Activated CD4-positive, alpha-beta T cell treated with anti-CD3 and anti-CD28 coated beads, Interleukin-2, amount 10 ng/mL, durations not matched to agents 24 days and 14 days (primary cell): ENCODE measurements around the gene SGCG. TPM values are rescaled to one million over a fixed set of nuclear protein-coding genes. Genes with fewer than 3 reads are reported as not detected.
"Not testable (repeated sequence)": the region's sequence is repeated elsewhere in the genome, so short reads cannot be mapped to it uniquely, and the experiment has no call there.

ENCODE experiments used
- DNase-seq: peaks from one replicate; pipeline ENCODE4 v3.0.0; 2022
- H3K27ac Mint-ChIP-seq: one replicate; pipeline ENCODE4 v1.8.0; 2022; ENCODE audit warnings: mild to moderate bottlenecking, mixed read lengths
- H3K27me3 Mint-ChIP-seq: one replicate; pipeline ENCODE4 v1.8.0; 2022; ENCODE audit warnings: mixed read lengths
- H3K36me3 Mint-ChIP-seq: one replicate; pipeline ENCODE4 v1.8.0; 2022; ENCODE audit warnings: low read depth, mild to moderate bottlenecking, mixed read lengths
- H3K4me1 Mint-ChIP-seq: one replicate; pipeline ENCODE4 v1.8.0; 2021; ENCODE audit warnings: mixed read lengths
- H3K4me3 Mint-ChIP-seq: one replicate; pipeline ENCODE4 v1.8.0; 2022; ENCODE audit warnings: mild to moderate bottlenecking, moderate library complexity, mixed read lengths
- H3K9me3 Mint-ChIP-seq: one replicate; pipeline ENCODE4 v1.8.0; 2021; ENCODE audit warnings: mixed read lengths
- intact Hi-C: fragments of 100-400 bp; cut with micrococcal nuclease; formaldehyde crosslinking; loops from one replicate; pipeline ENCODE4 v1.15.1; 2023
- total RNA-seq: library from RNA; stranded (reverse); gene quantifications from 2 replicates; pipeline ENCODE4 v1.2.3, GENCODE V29; 2022

Gene SGCG
- total RNA-seq, 1 donor from 2014 or later: not detected

- H3K27me3 Mint-ChIP-seq: peaks cover 3% of the 10 kb centered on the region
- no peaks in the 10 kb centered on the region for H3K36me3 Mint-ChIP-seq
- DNase-seq: no peak
- no peak overlapping the region for H3K4me3 Mint-ChIP-seq
- intact Hi-C loops: no loop called here
- H3K27ac Mint-ChIP-seq: no peak overlapping the region
- H3K4me1 Mint-ChIP-seq: no peaks in the 10 kb centered on the region
- no peaks in the 10 kb centered on the region for H3K9me3 Mint-ChIP-seq
These were observed 86.8 kb downstream of the SGCG start for GRCh38 chr13:23267571-23267970.

DNA sequence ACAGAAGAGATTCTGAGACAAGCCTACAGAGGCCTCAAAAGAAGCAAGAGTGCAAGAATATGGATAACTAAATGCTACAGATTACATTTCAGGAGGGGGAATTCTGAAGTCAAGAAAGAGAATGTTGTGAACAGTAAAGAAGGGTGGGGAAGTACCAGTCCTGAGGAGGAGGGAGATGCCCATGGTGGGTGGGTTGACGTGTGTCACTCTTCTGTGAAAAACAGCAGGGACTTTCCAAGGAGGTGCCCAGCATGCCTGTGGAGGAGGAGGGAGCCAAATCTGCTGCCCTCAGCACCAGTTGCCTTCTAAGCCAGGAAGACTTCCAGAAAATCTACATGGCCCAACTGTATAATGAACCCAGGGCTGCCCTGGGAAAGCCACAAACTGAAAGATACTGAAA, 87.7 kb downstream of the SGCG start:
- no peaks in the 10 kb centered on the region for H3K4me1 Mint-ChIP-seq
- DNase-seq: no peak
- H3K27ac Mint-ChIP-seq: no peak overlapping the region
- no peaks in the 10 kb centered on the region for H3K36me3 Mint-ChIP-seq
- no peaks in the 10 kb centered on the region for H3K9me3 Mint-ChIP-seq
- intact Hi-C loops: no loop called here
- no peak overlapping the region for H3K4me3 Mint-ChIP-seq
- peaks cover 6% of the 10 kb centered on the region for H3K27me3 Mint-ChIP-seq

DNA sequence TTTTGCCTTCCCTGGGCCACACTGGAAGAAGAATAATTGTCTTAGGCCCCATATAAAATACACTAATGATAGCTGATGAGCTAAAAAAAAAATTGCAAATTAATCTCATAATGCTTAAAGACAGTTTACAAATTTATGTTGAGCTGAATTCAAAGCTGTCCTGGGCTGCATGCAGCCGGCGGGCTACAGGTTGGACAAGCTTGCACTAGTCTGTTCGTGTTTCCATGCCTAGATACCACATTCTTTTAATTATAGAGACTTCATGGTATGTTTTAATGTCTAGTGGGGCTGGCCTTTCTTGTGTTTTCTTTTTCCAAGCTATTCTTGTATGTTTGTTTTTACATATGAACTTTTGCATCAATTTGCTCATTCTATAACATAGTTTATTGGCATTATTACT, 90.6 kb downstream of the SGCG start:
- no peaks in the 10 kb centered on the region for H3K4me1 Mint-ChIP-seq
- intact Hi-C loops: no loop called here

DNA sequence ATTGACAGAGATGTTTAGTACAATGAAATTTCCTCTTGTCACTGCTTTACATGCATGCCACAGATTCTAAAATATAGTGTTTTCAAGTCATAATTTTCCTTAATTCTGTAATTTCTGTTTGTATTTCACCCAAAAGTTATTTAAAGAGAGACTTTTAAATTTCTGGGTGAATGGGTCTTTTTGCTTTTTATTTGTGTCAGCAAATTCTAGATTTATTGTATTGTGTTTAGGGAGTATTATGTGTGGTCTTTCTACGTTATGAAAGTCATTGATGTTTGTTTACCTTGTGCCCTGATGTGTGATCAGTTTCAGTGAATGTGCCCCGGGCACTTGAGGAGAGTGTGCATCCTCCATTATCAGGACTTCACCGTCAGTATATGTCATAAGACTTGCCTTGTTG, 92.7 kb downstream of the SGCG start:
- no peak for DNase-seq
- H3K27me3 Mint-ChIP-seq: peaks cover 3% of the 10 kb centered on the region
- intact Hi-C loops: no loop called here
- H3K4me3 Mint-ChIP-seq: no peak overlapping the region
- H3K9me3 Mint-ChIP-seq: no peaks in the 10 kb centered on the region
- H3K4me1 Mint-ChIP-seq: no peaks in the 10 kb centered on the region
- no peaks in the 10 kb centered on the region for H3K36me3 Mint-ChIP-seq
- H3K27ac Mint-ChIP-seq: no peak overlapping the region

More for the DNA sequence above, 90.6 kb downstream of the SGCG start:
- DNase-seq: no peak
- no peak overlapping the region for H3K4me3 Mint-ChIP-seq
- H3K36me3 Mint-ChIP-seq: no peaks in the 10 kb centered on the region
- no peak overlapping the region for H3K27ac Mint-ChIP-seq
- H3K27me3 Mint-ChIP-seq: peaks cover 3% of the 10 kb centered on the region
- H3K9me3 Mint-ChIP-seq: no peaks in the 10 kb centered on the region

DNA sequence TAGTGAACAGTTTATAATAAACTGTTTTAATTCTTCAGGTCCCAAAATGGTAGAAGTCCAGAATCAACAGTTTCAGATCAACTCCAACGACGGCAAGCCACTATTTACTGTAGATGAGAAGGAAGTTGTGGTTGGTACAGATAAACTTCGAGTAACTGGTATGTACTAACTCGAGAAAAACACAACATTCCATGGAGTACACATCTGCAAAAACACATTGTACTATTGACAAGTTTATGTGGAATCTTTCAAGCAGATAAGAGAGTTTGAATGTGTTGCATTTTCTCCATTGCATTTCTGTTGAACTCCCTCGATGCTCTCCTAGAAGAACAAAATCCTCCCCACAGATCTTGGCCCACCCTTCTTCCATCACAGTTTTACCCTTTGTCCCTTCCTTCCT, 98.5 kb downstream of the SGCG start:
- no peak for DNase-seq
- no peaks in the 10 kb centered on the region for H3K36me3 Mint-ChIP-seq
- no peak overlapping the region for H3K4me3 Mint-ChIP-seq
- no peak overlapping the region for H3K27ac Mint-ChIP-seq
- no peaks in the 10 kb centered on the region for H3K4me1 Mint-ChIP-seq
- H3K9me3 Mint-ChIP-seq: no peaks in the 10 kb centered on the region
- H3K27me3 Mint-ChIP-seq: peaks cover 4% of the 10 kb centered on the region
- intact Hi-C loops: no loop called here

GRCh38 chr13:23288564-23288963, 107.8 kb downstream of the SGCG start:
- H3K27me3 Mint-ChIP-seq: peaks cover 11% of the 10 kb centered on the region
- DNase-seq: no peak
- H3K27ac Mint-ChIP-seq: no peak overlapping the region
- H3K4me3 Mint-ChIP-seq: no peak overlapping the region
- no peaks in the 10 kb centered on the region for H3K9me3 Mint-ChIP-seq
- H3K36me3 Mint-ChIP-seq: no peaks in the 10 kb centered on the region
- H3K4me1 Mint-ChIP-seq: no peaks in the 10 kb centered on the region
- intact Hi-C loops: no loop called here

DNA sequence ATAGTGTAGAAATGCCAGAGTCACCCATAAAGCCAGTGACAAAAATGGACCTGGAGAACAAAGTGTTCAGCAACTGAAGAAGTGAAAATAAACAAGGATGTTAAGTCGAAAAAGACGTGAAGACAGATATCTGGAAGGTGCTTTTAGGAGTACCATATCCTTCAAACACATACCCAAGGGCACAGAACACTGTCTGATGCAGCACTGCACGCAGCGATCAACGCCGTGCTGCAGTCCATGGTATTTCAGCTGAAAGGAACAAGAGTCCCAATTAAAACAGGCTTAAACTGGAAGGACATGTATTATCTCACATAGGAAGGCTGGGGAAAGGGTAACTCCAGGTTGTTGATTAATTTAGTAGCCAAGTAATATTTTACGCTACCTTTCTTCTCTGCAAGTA, 108.2 kb downstream of the SGCG start:
- no peak overlapping the region for H3K27ac Mint-ChIP-seq
- intact Hi-C loops: no loop called here
- H3K4me1 Mint-ChIP-seq: no peaks in the 10 kb centered on the region
- no peaks in the 10 kb centered on the region for H3K9me3 Mint-ChIP-seq
- no peak overlapping the region for H3K4me3 Mint-ChIP-seq
- H3K27me3 Mint-ChIP-seq: peaks cover 11% of the 10 kb centered on the region
- DNase-seq: no peak
- no peaks in the 10 kb centered on the region for H3K36me3 Mint-ChIP-seq

DNA sequence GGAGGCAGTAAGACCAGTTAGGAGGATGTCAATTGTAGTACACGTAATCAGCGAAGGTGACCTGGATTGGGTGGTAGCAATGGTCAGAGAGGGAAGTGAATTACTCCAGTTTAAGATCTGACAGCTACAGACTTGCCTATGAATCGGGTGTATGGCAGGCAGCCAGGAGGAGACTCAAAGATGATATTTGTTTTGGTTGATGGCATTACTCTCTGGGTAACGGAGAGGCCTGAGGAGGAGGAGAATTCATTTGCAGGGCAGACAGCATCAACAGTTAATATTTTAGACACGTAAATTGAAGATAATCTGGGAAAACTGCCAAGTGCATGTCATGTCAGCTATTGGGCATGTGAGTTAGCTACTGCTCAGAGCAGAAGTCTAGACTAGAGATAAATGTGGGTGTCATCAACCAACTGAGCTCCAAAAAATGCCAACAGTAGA, 109.2 kb downstream of the SGCG start:
- H3K27ac Mint-ChIP-seq: no peak overlapping the region
- no peaks in the 10 kb centered on the region for H3K4me1 Mint-ChIP-seq
- peaks cover 11% of the 10 kb centered on the region for H3K27me3 Mint-ChIP-seq
- no peak for DNase-seq
- no peak overlapping the region for H3K4me3 Mint-ChIP-seq
- no peaks in the 10 kb centered on the region for H3K9me3 Mint-ChIP-seq
- intact Hi-C loops: no loop called here
- H3K36me3 Mint-ChIP-seq: no peaks in the 10 kb centered on the region

- Mint-ChIP-seq H3K4me3 (no peak overlapping the region), H3K36me3 (no peaks in the 10 kb centered on the region), H3K27me3 (peaks cover 11% of the 10 kb centered on the region), H3K27ac (no peak overlapping the region), H3K4me1 (no peaks in the 10 kb centered on the region), H3K9me3 (no peaks in the 10 kb centered on the region)
- DNase-seq: no peak
- intact Hi-C loops: no loop called here
These were observed 111.8 kb downstream of the SGCG start for GRCh38 chr13:23292586-23292985.

- H3K4me1 Mint-ChIP-seq, H3K27ac Mint-ChIP-seq, H3K4me3 Mint-ChIP-seq, intact Hi-C loops, DNase-seq, H3K36me3 Mint-ChIP-seq, H3K9me3 Mint-ChIP-seq: not testable (repeated sequence)
- peaks cover 16% of the 10 kb centered on the region for H3K27me3 Mint-ChIP-seq
These were observed 134.1 kb downstream of the SGCG start for GRCh38 chr13:23314837-23315236.

GRCh38 chr13:23319883-23320224, 139.1 kb downstream of the SGCG start:
- Mint-ChIP-seq H3K4me1 (peaks cover 35% of the 10 kb centered on the region), H3K27ac (no peak overlapping the region)
- intact Hi-C loops: loop anchor here (2.0 kb wide), 1 partner anchor 55 kb away; no protein-coding TSS in a partner anchor

DNA sequence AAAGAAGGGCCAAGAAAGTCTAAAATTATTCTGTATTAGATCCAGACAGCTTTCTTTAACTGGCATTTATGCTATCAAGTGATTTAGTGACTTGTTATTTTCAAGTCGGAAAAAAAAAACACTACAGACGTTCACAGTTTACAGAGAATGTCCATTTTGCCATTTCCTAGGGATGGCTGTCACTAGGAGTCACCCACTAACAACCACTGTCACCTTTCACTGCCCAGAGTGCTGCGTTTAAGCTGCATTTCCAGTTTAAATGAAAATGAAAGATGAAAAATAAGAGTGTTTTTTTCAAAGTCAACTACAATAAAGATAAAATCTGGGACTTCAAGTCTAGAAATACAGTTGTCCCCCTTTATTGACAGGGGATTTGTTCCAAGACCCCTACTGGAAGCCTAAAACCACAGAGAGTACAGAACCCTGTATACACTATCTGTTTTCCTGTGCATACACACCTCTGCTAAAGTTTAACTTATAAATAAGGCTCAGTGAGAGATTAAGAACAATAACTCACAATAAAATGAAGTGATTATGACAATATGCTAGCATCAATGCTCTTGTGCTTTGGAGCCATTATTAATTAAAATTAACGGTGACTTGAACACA, 140.3 kb downstream of the SGCG start:
- no peak for DNase-seq
- H3K27me3 Mint-ChIP-seq: peaks cover 8% of the 10 kb centered on the region
- intact Hi-C loops: loop anchor here (2.0 kb wide), 1 partner anchor 54 kb away; no protein-coding TSS in a partner anchor
- H3K4me1 Mint-ChIP-seq: peaks cover 37% of the 10 kb centered on the region
- no peaks in the 10 kb centered on the region for H3K9me3 Mint-ChIP-seq
- peak overlapping the region; percentile 70 for H3K4me3 Mint-ChIP-seq
- no peak overlapping the region for H3K27ac Mint-ChIP-seq
- H3K36me3 Mint-ChIP-seq: no peaks in the 10 kb centered on the region

More at GRCh38 chr13:23319883-23320224, 139.1 kb downstream of the SGCG start:
- no peak for DNase-seq
- Mint-ChIP-seq H3K27me3 (peaks cover 8% of the 10 kb centered on the region), H3K36me3 (no peaks in the 10 kb centered on the region), H3K9me3 (peaks cover 4% of the 10 kb centered on the region), H3K4me3 (no peak overlapping the region)

DNA sequence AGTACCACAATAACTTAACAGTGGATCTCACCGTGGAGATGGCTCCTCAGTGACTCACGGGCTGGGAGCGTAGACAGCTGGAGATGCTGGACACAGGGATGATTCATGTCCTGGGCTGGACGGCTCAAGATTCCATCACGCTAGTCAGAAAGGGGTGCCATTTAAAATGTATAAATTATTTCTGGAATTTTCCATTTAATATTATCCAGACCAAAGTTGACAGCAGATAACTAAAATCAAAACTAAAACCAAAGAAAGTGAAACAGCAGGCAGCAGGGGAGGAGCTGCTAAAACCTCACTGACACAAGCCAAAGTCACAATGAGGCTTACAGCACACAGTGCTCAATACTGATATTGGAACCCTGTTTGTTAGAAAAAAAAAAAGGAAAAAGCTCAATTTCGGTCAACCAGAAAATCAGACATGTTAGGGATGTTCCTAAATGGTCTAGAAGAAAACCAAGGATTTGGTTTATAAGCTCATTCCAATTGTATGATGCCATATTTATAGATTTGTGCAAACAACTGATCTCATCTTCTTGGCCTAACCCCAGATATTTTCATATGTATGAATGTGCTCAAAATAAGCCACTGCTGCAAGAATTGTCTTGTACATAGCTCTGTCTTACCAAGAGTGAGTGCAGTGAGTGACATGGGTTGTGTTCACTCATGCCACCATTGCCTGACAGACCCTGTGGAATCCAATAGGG, 140.9 kb downstream of the SGCG start:
- intact Hi-C loops: loop anchor here (2.0 kb wide), 1 partner anchor 53 kb away; no protein-coding TSS in a partner anchor
- H3K4me1 Mint-ChIP-seq: peaks cover 37% of the 10 kb centered on the region
- peak overlapping the region; percentile 23 for H3K27ac Mint-ChIP-seq
- DNase-seq: peak; percentile 73
- no peaks in the 10 kb centered on the region for H3K9me3 Mint-ChIP-seq
- H3K4me3 Mint-ChIP-seq: peak overlapping the region; percentile 70
- no peaks in the 10 kb centered on the region for H3K36me3 Mint-ChIP-seq
- peaks cover 8% of the 10 kb centered on the region for H3K27me3 Mint-ChIP-seq

DNA sequence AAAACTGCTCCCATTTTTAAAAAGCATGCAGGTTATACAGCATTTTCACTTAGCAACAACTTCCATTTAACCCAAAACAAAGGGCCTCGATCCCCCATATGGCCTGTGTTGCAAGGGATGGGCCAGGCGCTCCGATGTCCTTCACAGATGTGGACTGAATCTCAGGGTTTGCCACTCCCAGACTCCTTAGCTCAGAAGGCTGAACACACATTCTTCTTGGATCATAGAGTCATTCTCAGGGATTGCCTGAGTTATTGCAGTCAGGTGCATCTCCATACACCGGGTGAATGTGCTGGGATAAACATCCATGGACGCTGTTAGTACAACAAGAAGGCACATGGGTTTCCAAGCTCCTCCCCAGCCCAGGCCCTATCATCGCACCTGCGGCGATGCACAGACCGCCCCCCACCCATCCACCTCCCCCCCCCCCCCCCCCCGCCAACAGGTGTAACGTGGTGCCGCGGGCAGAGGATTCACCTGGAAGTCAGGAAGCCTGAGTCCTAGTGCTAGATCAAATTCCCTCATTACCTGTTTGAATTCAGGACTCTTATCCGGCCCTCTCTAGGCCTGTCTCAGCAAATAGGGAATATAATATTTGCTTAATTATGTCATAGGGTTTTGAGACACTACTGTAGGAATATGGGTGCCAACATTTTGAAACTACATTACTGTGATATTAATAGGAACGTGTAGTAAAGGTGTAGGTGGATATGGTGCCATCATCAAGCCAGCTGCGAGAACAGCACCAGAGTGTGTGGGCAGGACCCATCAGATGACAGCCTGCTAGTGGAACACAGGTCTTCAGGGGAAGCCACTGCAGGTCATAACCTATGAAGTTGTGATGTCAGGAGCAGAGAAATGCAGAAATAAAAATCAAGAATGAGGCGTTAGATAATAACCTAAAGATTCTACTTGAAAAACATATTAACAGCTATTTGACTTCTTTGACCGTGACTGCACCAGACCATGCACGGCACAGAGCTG, 141.9 kb downstream of the SGCG start:
- Mint-ChIP-seq H3K36me3 (peaks cover 2% of the 10 kb centered on the region), H3K27me3 (peaks cover 6% of the 10 kb centered on the region), H3K9me3 (no peaks in the 10 kb centered on the region), H3K27ac (no peak overlapping the region), H3K4me1 (peaks cover 37% of the 10 kb centered on the region), H3K4me3 (no peak overlapping the region)
- no peak for DNase-seq
- intact Hi-C loops: no loop called here
